ENCODE measurements around the gene TMSB4X.

- peak in 1 of 6 experiments; percentile 12 for TF ChIP-seq CTCF (IDR thresholded peaks at IDR 0.05)
- peak in 3 of 4 donors; percentile 89 to 98 (median 98) for TF ChIP-seq POLR2A (IDR thresholded peaks at IDR 0.05)
Observed at GRCh38 chrX:12974796-12975669, at the start of gene TMSB4X.

Measured in esophagus squamous epithelium (tissue), 4 donors.